SH-SY5Y (cell line): ENCODE data around the gene SORBS2.

Experiments used
- GATA2 ChIP-seq: IDR thresholded peaks from 2 replicates; pipeline ENCODE4 v1.6.1; 2011; ENCODE audit warnings: mild to moderate bottlenecking, low read depth, low read length
- GATA3 ChIP-seq: IDR thresholded peaks from 2 replicates; pipeline ENCODE4 v1.6.1; 2011; ENCODE audit warnings: low read depth, mild to moderate bottlenecking, low read length, moderate library complexity

The SORBS2 gene

GRCh38 chr4:185838514-185839193 is 26.7 kb upstream of the SORBS2 start:
- TF ChIP-seq GATA2: no peak
- no peak for TF ChIP-seq GATA3

- TF ChIP-seq GATA3 (no peak), GATA2 (no peak)
Measured at GRCh38 chr4:185838104-185838452, 26.1 kb upstream of the SORBS2 start.

GRCh38 chr4:185837415-185838103 is 25.6 kb upstream of the SORBS2 start:
- no peak for TF ChIP-seq GATA3
- TF ChIP-seq GATA2: no peak

GRCh38 chr4:185836241-185837084 is 24.5 kb upstream of the SORBS2 start:
- TF ChIP-seq GATA3 (no peak), GATA2 (no peak)

GRCh38 chr4:185835814-185836213 is 23.8 kb upstream of the SORBS2 start:
- TF ChIP-seq GATA3 (no peak), GATA2 (no peak)

GRCh38 chr4:185835336-185835735 is 23.3 kb upstream of the SORBS2 start:
- no peak for TF ChIP-seq GATA2
- no peak for TF ChIP-seq GATA3

- TF ChIP-seq GATA2 (no peak), GATA3 (no peak)
Measured at GRCh38 chr4:185834778-185835177, 22.8 kb upstream of the SORBS2 start.

GRCh38 chr4:185834088-185834487 is 22.1 kb upstream of the SORBS2 start:
- no peak for TF ChIP-seq GATA2
- no peak for TF ChIP-seq GATA3

GRCh38 chr4:185833055-185833598 is 21.1 kb upstream of the SORBS2 start:
- peak; percentile 33; the same call in 1 of the 2 replicates for TF ChIP-seq GATA3
- TF ChIP-seq GATA2: no peak

GRCh38 chr4:185831125-185831815 is 19.3 kb upstream of the SORBS2 start:
- no peak for TF ChIP-seq GATA3
- TF ChIP-seq GATA2: no peak

- TF ChIP-seq GATA3 (no peak), GATA2 (no peak)
Measured at GRCh38 chr4:185830263-185830994, 18.4 kb upstream of the SORBS2 start.

GRCh38 chr4:185826381-185826780 is 14.4 kb upstream of the SORBS2 start:
- TF ChIP-seq GATA2 (no peak), GATA3 (no peak)

- no peak for TF ChIP-seq GATA3
- no peak for TF ChIP-seq GATA2
Measured at GRCh38 chr4:185825737-185826136, 13.7 kb upstream of the SORBS2 start.
